Neural progenitor cell (in vitro differentiated cells): ENCODE data around the gene PAQR5.

ENCODE experiments used
- CTCF ChIP-seq: fragments of 200-600 bp; sonication (generic); IDR thresholded peaks from 2 replicates; pipeline ENCODE4 v1.5.1; 2017; ENCODE audit warnings: antibody characterized with exemption, mild to moderate bottlenecking
- EZH2 ChIP-seq: fragments of 200-600 bp; sonication (generic); IDR thresholded peaks from 2 replicates; pipeline ENCODE4 v1.6.1; 2017; ENCODE audit warnings: antibody characterized with exemption, mild to moderate bottlenecking, moderate library complexity

- no peak for TF ChIP-seq CTCF
- no peak for TF ChIP-seq EZH2
Measured at GRCh38 chr15:69282104-69282743, 16.5 kb upstream of the PAQR5 start.
